Kidney (tissue), 14 donors: Measurements from ENCODE around the gene CLEC10A. TPM values are rescaled to one million over a fixed set of nuclear protein-coding genes. Genes with fewer than 3 reads are reported as not detected.
A peak's percentile ranks its signal among the peaks of the same experiment; 100 is the strongest.
"Not testable (repeated sequence)": the region's sequence is repeated elsewhere in the genome, so short reads cannot be mapped to it uniquely, and the experiment has no call there.

Source experiments
- DNase-seq, 5 donors: peaks; one replicate each; pipeline ENCODE4 v3.0.0-alpha.2; 2013 to 2020
- FAIRE-seq: peaks from 2 replicates; lab custom pipeline; 2012; peaks lifted over from hg19 to GRCh38; lab: Jason Lieb, UNC
- H3K27ac ChIP-seq, 2 donors: one replicate each; pipeline ENCODE4 v1.7.0; 2013; ENCODE audit warnings: low read depth in 2 of 2, low read length in 2 of 2, inconsistent platforms in 1 of 2
- H3K27me3 ChIP-seq: one replicate; pipeline ENCODE4 v1.7.1; 2013; ENCODE audit warnings: low read length, inconsistent platforms; ENCODE audit not compliant: control insufficient read depth, insufficient read depth
- H3K36me3 ChIP-seq, 3 donors: one replicate each; pipeline versions ENCODE4 v1.7.0 to v1.7.1; 2013; ENCODE audit warnings: low read length in 3 of 3, control low read depth in 1 of 3, inconsistent platforms in 1 of 3; ENCODE audit not compliant: insufficient read depth in 3 of 3, control insufficient read depth in 2 of 3
- H3K4me1 ChIP-seq, 3 donors: one replicate each; pipeline versions ENCODE4 v1.7.0 to v1.7.1; 2013; ENCODE audit warnings: low read length in 3 of 3, inconsistent platforms in 1 of 3, low read depth in 1 of 3; ENCODE audit not compliant: control insufficient read depth in 2 of 3, insufficient read depth in 2 of 3
- H3K4me3 ChIP-seq, 3 donors: one replicate each; pipeline versions ENCODE4 v1.7.0 to v1.8.1; 2013; ENCODE audit warnings: low read length in 3 of 3, control low read depth in 1 of 3, inconsistent platforms in 1 of 3
- H3K9ac ChIP-seq, 3 donors: one replicate each; pipeline versions ENCODE4 v1.7.0 to v1.7.1; 2013; ENCODE audit warnings: low read length in 3 of 3, control low read depth in 1 of 3, inconsistent platforms in 1 of 3
- H3K9me3 ChIP-seq, 3 donors: one replicate each; pipeline versions ENCODE4 v1.7.0 to v1.7.1; 2013; ENCODE audit warnings: low read length in 3 of 3, control low read depth in 1 of 3, inconsistent platforms in 1 of 3; ENCODE audit not compliant: control insufficient read depth in 2 of 3, insufficient read depth in 1 of 3
- intact Hi-C: fragments of 100-400 bp; cut with DNase I; formaldehyde crosslinking; loops from one replicate; pipeline ENCODE4 v1.11.1; 2022
- polyA plus RNA-seq: library from polyadenylated mRNA; stranded (reverse); fragments of 350-450 nt; fragmentation: Illumina TruSeq; extraction: RNeasy Lipid Tissue Mini Kit (QIAGEN cat#74804); gene quantifications from one replicate; pipeline ENCODE4 v1.2.3, GENCODE V29; 2014; ENCODE audit warnings: low read depth, low replicate concordance; ENCODE audit not compliant: insufficient read depth
- total RNA-seq: library from RNA; stranded (reverse); fragmentation: NEBNext Ultra II Directional; extraction: Animal tissue kit (Norgen Biotek cat#: 25700); gene quantifications from one replicate; pipeline ENCODE4 v1.2.1, GENCODE V29; 2021
- TF ChIP-seq, protein P1 (sequence below): IDR thresholded peaks from 3 replicates; pipeline ENCODE4 v1.5.1; 2012; ENCODE audit warnings: mild to moderate bottlenecking, moderate library complexity, borderline replicate concordance; ENCODE audit not compliant: insufficient read depth; ENCODE audit errors: extremely low read depth
- donor health status: control.
- donor health status: control.
- donor health status: control.
- donor health status: control.
- donor health status: control.
- donor health status: DM: yes; HTN: yes; CAD: no.
- donor health status: Normal renal cell carcinoma (clear cell type).

Gene CLEC10A
- total and polyA plus RNA-seq, 2 donors from 2014 or later: 1.5 to 16.1 TPM

DNA sequence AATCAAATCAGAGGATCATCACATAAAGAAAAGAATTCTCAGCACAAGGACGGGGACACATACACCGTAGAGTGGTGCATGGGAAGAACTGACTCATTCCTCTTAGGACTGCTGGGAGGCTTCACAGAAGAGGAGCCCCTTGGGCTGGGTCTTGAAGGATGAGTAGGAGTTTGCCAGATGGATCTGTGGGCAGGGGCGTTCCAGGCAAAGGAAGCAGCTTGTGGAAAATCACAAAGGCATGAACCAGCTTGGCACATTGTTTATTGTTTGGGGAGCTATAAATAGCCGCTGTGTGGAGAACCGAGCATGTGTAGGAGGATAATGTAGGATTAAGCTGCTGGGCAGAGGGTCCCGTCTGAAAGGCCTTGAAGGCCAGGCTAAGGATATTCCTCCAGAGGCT is 31.1 kb downstream of the CLEC10A start:
- no peak overlapping the region for H3K4me3 ChIP-seq
- H3K9ac ChIP-seq: no peak overlapping the region
- DNase-seq (no peak), FAIRE-seq (no peak)
- TF ChIP-seq, protein P1, sequence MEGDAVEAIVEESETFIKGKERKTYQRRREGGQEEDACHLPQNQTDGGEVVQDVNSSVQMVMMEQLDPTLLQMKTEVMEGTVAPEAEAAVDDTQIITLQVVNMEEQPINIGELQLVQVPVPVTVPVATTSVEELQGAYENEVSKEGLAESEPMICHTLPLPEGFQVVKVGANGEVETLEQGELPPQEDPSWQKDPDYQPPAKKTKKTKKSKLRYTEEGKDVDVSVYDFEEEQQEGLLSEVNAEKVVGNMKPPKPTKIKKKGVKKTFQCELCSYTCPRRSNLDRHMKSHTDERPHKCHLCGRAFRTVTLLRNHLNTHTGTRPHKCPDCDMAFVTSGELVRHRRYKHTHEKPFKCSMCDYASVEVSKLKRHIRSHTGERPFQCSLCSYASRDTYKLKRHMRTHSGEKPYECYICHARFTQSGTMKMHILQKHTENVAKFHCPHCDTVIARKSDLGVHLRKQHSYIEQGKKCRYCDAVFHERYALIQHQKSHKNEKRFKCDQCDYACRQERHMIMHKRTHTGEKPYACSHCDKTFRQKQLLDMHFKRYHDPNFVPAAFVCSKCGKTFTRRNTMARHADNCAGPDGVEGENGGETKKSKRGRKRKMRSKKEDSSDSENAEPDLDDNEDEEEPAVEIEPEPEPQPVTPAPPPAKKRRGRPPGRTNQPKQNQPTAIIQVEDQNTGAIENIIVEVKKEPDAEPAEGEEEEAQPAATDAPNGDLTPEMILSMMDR: no peak
- H3K9me3 ChIP-seq: no peaks in the 10 kb centered on the region
- no peaks in the 10 kb centered on the region for H3K36me3 ChIP-seq
- no peak overlapping the region for H3K27ac ChIP-seq
- H3K4me1 ChIP-seq: peaks cover 3 to 10% (median 10%) of the 10 kb centered on the region in 3 donors
- peaks cover 3% of the 10 kb centered on the region for H3K27me3 ChIP-seq
- intact Hi-C loops: no loop called here

DNA sequence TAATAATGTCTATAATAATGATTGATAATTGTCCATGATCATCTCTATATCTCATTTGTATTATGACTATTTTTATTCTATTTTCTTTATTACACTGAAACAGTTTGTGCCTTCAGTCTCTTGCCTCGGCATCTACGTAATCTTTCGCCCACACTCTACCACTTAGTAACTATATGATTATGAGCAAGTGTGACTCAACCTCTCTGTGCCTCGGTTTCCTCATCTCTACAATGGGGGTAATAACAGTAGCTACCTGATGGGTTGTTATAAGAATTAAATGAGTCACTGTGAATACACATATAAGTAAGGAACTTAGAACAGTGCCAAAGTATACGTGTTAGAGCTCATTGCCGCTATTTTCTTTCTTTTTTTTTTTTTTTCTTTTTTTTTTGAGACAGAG is 32.5 kb downstream of the CLEC10A start:
- TF ChIP-seq, protein P1: no peak
- Histone ChIP-seq H3K4me1 (peaks cover 3 to 20% (median 10%) of the 10 kb centered on the region in 3 donors), H3K4me3 (no peak overlapping the region)

DNA sequence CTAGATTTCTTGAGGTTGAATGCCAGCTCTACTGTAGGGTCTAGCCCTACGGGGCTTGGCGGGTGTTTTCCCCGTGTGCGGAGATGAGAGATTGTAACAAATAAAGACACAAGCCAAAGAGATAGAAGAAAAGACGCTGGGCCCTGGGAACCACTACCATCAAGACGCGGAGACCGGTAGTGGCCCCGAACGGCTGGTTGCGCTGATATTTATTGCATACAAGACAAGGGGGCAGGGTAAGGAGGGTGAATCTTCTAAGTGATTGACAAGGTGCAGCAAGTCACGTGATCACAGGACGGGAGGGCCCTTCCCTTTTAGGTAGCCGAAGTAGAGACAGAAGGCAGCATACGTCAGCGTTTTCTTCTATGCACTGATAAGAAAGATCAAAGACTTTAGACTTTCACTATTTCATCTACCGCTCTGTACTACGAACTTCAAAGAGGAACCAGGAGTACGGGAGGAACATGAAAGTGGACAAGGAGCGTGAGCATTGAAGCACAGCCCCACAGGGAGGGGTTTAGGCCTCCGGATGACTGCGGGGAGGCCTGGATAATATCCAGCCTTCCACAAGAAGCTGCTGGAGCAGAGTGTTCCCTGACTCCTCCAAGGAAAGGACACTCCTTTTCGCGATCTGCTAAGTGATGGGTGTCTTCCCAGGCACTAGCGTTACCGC is 33.2 kb downstream of the CLEC10A start:
- H3K27ac ChIP-seq, intact Hi-C loops, H3K36me3 ChIP-seq, H3K9me3 ChIP-seq, FAIRE-seq, H3K9ac ChIP-seq, H3K27me3 ChIP-seq: not testable (repeated sequence)
- Histone ChIP-seq H3K4me3 (peak overlapping the region in 2 of 3 donors; percentile 34 to 40), H3K4me1 (peaks cover 3 to 20% (median 10%) of the 10 kb centered on the region in 3 donors)
- DNase-seq: peak in 2 of 5 donors; percentile 15 to 41

More for the DNA sequence above, 32.5 kb downstream of the CLEC10A start:
- Histone ChIP-seq H3K9me3 (no peaks in the 10 kb centered on the region), H3K27me3 (peaks cover 7% of the 10 kb centered on the region), H3K36me3 (no peaks in the 10 kb centered on the region), H3K27ac (no peak overlapping the region), H3K9ac (no peak overlapping the region)
- no peak for FAIRE-seq
- no peak for DNase-seq
- intact Hi-C loops: no loop called here

DNA sequence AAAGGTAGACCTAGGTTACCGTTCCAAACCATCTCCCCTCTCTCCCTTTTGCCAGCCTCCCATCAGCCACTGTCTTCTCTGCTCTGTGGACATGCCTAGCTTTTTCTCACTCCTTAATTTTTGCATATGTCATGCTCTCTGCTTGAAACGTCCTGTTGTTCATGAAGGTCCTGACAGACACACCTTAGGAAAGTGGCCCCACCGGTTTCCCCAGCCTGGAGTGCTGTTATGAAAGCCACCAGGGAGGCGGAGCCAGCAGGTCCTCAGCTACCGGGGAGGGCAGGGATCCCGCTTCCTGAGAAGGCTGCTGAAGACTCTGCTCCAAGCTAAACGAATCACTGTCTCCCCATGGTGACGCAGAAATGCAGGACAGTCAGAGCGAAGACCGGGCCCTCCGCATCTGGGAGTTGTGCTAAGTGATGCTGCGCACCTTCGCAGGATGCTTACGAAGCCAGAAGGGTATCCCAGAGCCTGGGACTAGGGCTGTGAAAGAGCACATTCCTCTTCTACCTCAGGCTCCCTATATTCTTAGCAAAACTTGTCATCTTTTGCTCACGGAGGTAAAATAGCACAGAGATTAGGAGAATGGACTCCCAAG is 33.8 kb downstream of the CLEC10A start:
- Histone ChIP-seq H3K9ac (peak overlapping the region in 1 of 3 donors; percentile 36), H3K27ac (peak overlapping the region in 1 of 2 donors; percentile 51), H3K4me1 (peaks cover 3 to 20% (median 10%) of the 10 kb centered on the region in 3 donors), H3K27me3 (peaks cover 7% of the 10 kb centered on the region), H3K4me3 (peak overlapping the region; percentile 25 to 40 (median 35)), H3K36me3 (no peaks in the 10 kb centered on the region), H3K9me3 (no peaks in the 10 kb centered on the region)
- intact Hi-C loops: no loop called here
- DNase-seq (peak; percentile 64 to 92 (median 76)), FAIRE-seq (no peak)
- TF ChIP-seq, protein P1: no peak
